ENCODE data around the gene HFM1. TPM values are rescaled to one million over a fixed set of nuclear protein-coding genes. Genes with fewer than 3 reads are reported as not detected.

HFM1 gene
- total and polyA plus RNA-seq, 9 of the 15 experiments (the other 6 are each of a cell fraction or from before 2014, with no cell fraction given), result 1.5 to 6.4 (median 3.7) TPM

DNA sequence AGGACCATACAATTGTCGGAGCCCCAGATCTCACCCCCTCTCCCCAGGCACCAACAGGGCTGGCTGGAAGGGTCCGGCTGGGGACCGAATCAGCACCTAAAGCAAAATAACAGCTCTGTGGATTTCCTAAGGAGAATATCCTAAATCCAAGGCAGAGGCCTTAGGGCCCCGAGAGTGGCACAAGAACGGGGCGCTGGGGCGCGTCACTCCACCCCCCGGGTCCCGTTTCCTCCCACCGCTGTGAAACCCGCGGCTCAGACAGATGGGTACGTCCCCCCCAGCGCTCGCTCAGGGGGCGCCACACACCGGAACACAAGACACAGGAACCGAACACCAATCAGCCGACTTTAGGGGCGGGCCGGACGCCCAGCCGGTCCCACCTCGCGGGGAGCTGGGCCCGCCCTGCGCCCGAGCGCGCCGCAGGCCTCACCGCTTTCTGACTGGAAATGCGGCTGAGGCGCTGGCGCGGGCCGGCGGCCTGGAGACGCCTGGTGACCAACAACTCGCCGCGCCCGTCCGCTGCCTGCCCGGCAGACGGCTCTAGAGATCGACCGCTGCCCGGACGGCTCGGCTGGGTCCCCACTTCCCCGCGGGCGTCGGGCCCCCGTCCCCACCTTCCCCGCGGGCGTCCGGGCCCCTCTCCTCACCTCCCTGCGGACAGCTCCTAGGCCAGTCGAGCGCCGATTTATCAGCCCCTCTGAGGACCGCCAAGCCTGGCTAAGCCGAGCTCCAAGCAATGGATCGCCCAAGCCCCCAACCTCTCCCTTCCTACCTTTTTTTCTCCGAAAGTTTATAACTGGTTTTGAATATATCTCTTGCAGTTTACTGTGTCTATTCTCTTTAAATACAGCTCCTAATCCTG is at the start of gene HFM1 (continued):
- TF ChIP-seq CLOCK (CRISPR knock-in tag; IDR thresholded peaks at IDR 0.05; ENCODE audit: borderline replicate concordance) (0 out of 2 replicates have a peak, but pooled peaks have one; percentile 35), RBM34 (IDR thresholded peaks at IDR 0.05; ENCODE audit: borderline replicate concordance, insufficient read depth, low read length) (no peak), FOXA1 (IDR thresholded peaks at IDR 0.05; ENCODE audit: borderline replicate concordance) (no peak), RBM39 (optimal IDR thresholded peaks at IDR 0.05; ENCODE audit: low read depth, low read length) (peak; percentile 68), DDX20 (tag; IDR thresholded peaks at IDR 0.05; ENCODE audit: low read depth) (no peak), SIN3A (IDR thresholded peaks at IDR 0.05; ENCODE audit: borderline replicate concordance in 2 of 2, control insufficient read depth in 1 of 2, low read depth in 2 of 2, low read length in 2 of 2) (peak in 1 of 2 experiments; percentile 67; a peak in 1 of 4 replicates), ELK3 (CRISPR knock-in tag; IDR thresholded peaks at IDR 0.05) (no peak), POLR2A (conservative IDR thresholded peaks at IDR 0.05) (peak; percentile 96), POLR2AphosphoS5 (IDR thresholded peaks at IDR 0.05; ENCODE audit: control insufficient read depth, insufficient read depth, low read depth, low read length) (peak; percentile 83), ATF3 (IDR thresholded peaks at IDR 0.05) (no peak), ATF3 (CRISPR knock-in tag; conservative IDR thresholded peaks at IDR 0.05) (0 out of 2 replicates have a peak, but pooled peaks have one; percentile 56), HMGN3 (IDR thresholded peaks at IDR 0.05; ENCODE audit: borderline replicate concordance, extremely low read depth, insufficient read length, low read depth, low read length) (peak; percentile 76), GABPB1 (CRISPR knock-in tag; IDR thresholded peaks at IDR 0.05) (peak; percentile 70; the same call in 1 of the 2 replicates), NONO (IDR thresholded peaks at IDR 0.05; ENCODE audit: low read depth in 2 of 2, low read length in 1 of 2) (peak; percentile 60 to 90), MYNN (IDR thresholded peaks at IDR 0.05) (no peak), MYNN (CRISPR knock-in tag; IDR thresholded peaks at IDR 0.05) (no peak), L3MBTL2 (IDR thresholded peaks at IDR 0.05) (peak; percentile 93)
- TF ChIP-seq, protein P1, sequence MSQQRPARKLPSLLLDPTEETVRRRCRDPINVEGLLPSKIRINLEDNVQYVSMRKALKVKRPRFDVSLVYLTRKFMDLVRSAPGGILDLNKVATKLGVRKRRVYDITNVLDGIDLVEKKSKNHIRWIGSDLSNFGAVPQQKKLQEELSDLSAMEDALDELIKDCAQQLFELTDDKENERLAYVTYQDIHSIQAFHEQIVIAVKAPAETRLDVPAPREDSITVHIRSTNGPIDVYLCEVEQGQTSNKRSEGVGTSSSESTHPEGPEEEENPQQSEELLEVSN (IDR thresholded peaks at IDR 0.05; ENCODE audit: borderline replicate concordance in 1 of 2, extremely low read depth in 1 of 2, insufficient read depth in 1 of 2, insufficient read length in 1 of 2, low read depth in 1 of 2, low read length in 1 of 2, poor library complexity in 1 of 2, severe bottlenecking in 1 of 2), result peak; percentile 42 to 77

Data from K562 (cell line).